Panc1 (cell line): Measurements from ENCODE around the gene CACNA2D3.

Experiments used
- POLR2AphosphoS5 ChIP-seq: IDR thresholded peaks from 2 replicates; pipeline ENCODE4 v1.6.1; 2012; ENCODE audit warnings: mild to moderate bottlenecking, low read depth, low read length, moderate library complexity
- REST ChIP-seq, 2 experiments: IDR thresholded peaks; 2 replicates each; pipeline ENCODE4 v1.6.1; 2011 to 2012; ENCODE audit warnings: low read depth in 2 of 2, control low read depth in 1 of 2, low read length in 1 of 2, mild to moderate bottlenecking in 1 of 2, moderate library complexity in 1 of 2; ENCODE audit not compliant: insufficient read depth in 1 of 2
- SIN3A ChIP-seq: IDR thresholded peaks from 2 replicates; pipeline ENCODE4 v1.6.1; 2012; ENCODE audit warnings: low read depth, mild to moderate bottlenecking, low read length, moderate library complexity, borderline replicate concordance; ENCODE audit not compliant: insufficient read depth
- TF ChIP-seq, protein P1 (sequence below): fragments of 450-650 bp; IDR thresholded peaks from 2 replicates; pipeline ENCODE4 v1.5.1; 2017; ENCODE audit warnings: mild to moderate bottlenecking

DNA sequence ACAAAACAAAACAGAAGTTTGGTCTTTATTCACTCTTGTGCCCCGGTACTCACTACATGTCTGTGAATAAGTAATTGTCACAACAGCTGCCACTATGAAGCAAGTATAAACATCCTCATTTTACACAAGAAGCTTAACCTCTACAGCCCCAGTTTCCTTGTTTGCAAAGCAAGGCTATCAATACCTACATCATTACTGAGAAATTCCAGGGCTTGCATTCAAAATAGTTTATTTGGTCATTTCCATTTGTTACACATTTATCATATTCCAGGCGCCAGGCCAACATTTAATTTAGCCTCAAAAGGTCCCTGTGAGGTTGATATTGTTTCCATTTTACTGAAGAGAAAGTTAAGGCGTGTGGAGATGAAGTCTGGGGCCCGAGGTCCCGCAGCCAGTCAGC, 966.9 kb downstream of the CACNA2D3 start:
- TF ChIP-seq, protein P1, sequence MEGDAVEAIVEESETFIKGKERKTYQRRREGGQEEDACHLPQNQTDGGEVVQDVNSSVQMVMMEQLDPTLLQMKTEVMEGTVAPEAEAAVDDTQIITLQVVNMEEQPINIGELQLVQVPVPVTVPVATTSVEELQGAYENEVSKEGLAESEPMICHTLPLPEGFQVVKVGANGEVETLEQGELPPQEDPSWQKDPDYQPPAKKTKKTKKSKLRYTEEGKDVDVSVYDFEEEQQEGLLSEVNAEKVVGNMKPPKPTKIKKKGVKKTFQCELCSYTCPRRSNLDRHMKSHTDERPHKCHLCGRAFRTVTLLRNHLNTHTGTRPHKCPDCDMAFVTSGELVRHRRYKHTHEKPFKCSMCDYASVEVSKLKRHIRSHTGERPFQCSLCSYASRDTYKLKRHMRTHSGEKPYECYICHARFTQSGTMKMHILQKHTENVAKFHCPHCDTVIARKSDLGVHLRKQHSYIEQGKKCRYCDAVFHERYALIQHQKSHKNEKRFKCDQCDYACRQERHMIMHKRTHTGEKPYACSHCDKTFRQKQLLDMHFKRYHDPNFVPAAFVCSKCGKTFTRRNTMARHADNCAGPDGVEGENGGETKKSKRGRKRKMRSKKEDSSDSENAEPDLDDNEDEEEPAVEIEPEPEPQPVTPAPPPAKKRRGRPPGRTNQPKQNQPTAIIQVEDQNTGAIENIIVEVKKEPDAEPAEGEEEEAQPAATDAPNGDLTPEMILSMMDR = no peak
- no peak for TF ChIP-seq POLR2AphosphoS5
- TF ChIP-seq REST (IDR thresholded peaks at IDR 0.05; ENCODE audit: insufficient read depth in 1 of 2, low read depth in 2 of 2, low read length in 1 of 2) = no peak
- TF ChIP-seq SIN3A = no peak
